ENCODE measurements around the gene PIP4K2A.

Gene PIP4K2A

DNA sequence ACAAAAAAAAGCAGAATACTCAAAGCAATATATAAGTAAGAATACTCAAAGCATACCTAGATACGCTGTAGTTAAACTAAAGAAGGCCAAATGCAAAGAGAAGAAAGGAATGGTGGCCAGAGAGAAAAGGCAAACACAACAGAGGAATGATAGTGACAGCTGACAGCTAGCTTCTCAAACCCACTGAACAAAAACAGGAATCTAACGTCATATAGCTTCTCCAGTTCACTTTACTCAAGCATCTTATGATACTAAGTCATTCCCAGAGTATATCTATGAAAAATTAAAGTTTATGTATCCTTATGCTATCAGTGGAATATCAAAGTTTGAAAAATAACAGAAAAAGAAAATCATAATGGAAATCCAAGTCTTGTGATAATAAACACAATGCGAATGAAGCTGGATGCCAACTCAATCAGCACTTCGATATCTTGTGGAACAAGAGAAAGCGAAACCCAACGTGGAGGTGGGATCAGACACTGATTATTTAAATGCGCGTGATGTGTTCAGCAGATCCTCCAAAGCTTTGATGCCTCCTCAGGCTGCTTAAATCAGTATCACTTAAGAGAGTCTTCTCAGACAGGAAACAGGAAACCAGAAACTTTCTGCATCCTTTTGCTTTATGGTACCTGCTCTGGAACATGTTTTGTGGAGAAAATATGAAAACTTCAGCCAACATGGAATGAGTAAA, 102.8 kb downstream of the PIP4K2A start:
- H2BK15ac ChIP-seq (ENCODE audit: low read length), result no peak overlapping the region
- H3K4ac ChIP-seq (ENCODE audit: low read length), result no peak overlapping the region
- H2AK5ac ChIP-seq (ENCODE audit: low read depth, low read length), result no peak overlapping the region
- H3K79me1 ChIP-seq (ENCODE audit: low read depth, low read length), result no peaks in the 10 kb centered on the region
- no peak overlapping the region for H2AFZ ChIP-seq (ENCODE audit: low read length)
- H3K23ac ChIP-seq (ENCODE audit: low read depth, low read length, poor library complexity), result no peak overlapping the region
- H2BK12ac ChIP-seq (ENCODE audit: low read length), result no peak overlapping the region
- H3K18ac ChIP-seq (ENCODE audit: low read length), result no peak overlapping the region
- H2BK120ac ChIP-seq (ENCODE audit: low read depth, low read length), result no peak overlapping the region
- H4K91ac ChIP-seq (ENCODE audit: low read depth, low read length, poor library complexity), result no peak overlapping the region
- H3K4me3 ChIP-seq (ENCODE audit: low read length in 2 of 2), result no peak overlapping the region
- no peak overlapping the region for H2BK5ac ChIP-seq (ENCODE audit: low read length)
- H3K27ac ChIP-seq (replicated peaks; ENCODE audit: low read length), result no peak overlapping the region
- H3K9ac ChIP-seq (ENCODE audit: low read depth, low read length, poor library complexity), result no peak overlapping the region
- no peaks in the 10 kb centered on the region for H3K27me3 ChIP-seq (ENCODE audit: control insufficient read depth in 3 of 3, insufficient read depth in 3 of 3, low read depth in 1 of 3, low read length in 3 of 3)
- H4K8ac ChIP-seq (ENCODE audit: low read depth, low read length), result no peak overlapping the region
- H3K4me2 ChIP-seq (ENCODE audit: insufficient read depth, low read length, poor library complexity, severe bottlenecking), result no peak overlapping the region
- no CpG with 5 or more reads among the region's 8 CpGs for WGBS, 2 donors (ENCODE audit: extremely low coverage in 2 of 2, insufficient read length in 2 of 2, insufficient replicate concordance in 1 of 2)
- peaks cover 0 to 19% of the 10 kb centered on the region in 2 donors for H3K36me3 ChIP-seq (replicated peaks in 1 of 2; ENCODE audit: control insufficient read depth in 2 of 2, insufficient read depth in 2 of 2, low read length in 2 of 2)
- H3K14ac ChIP-seq (ENCODE audit: low read length), result no peak overlapping the region
- H3K9me3 ChIP-seq (replicated peaks in 1 of 2; ENCODE audit: control insufficient read depth in 2 of 2, insufficient read depth in 1 of 2, low read depth in 1 of 2, low read length in 2 of 2), result peaks cover 2 to 8% of the 10 kb centered on the region in 2 donors
- DNase-seq (ENCODE audit: low spot score), result no peak
- H3K4me1 ChIP-seq (ENCODE audit: control insufficient read depth in 2 of 2, insufficient read depth in 1 of 2, low read depth in 1 of 2, low read length in 2 of 2), result peaks cover 2 to 11% of the 10 kb centered on the region in 2 donors

GRCh38 chr10:22610610-22611009, 103.8 kb downstream of the PIP4K2A start:
- H3K79me1 ChIP-seq (ENCODE audit: low read depth, low read length), result no peaks in the 10 kb centered on the region
- peaks cover 2 to 8% of the 10 kb centered on the region in 2 donors for H3K9me3 ChIP-seq (replicated peaks in 1 of 2; ENCODE audit: control insufficient read depth in 2 of 2, insufficient read depth in 1 of 2, low read depth in 1 of 2, low read length in 2 of 2)
- no peak overlapping the region for H2AFZ ChIP-seq (ENCODE audit: low read length)
- DNase-seq (ENCODE audit: low spot score), result no peak
- H3K27me3 ChIP-seq (ENCODE audit: control insufficient read depth in 3 of 3, insufficient read depth in 3 of 3, low read depth in 1 of 3, low read length in 3 of 3), result no peaks in the 10 kb centered on the region
- peaks cover 0 to 19% of the 10 kb centered on the region in 2 donors for H3K36me3 ChIP-seq (replicated peaks in 1 of 2; ENCODE audit: control insufficient read depth in 2 of 2, insufficient read depth in 2 of 2, low read length in 2 of 2)
- H3K27ac ChIP-seq (replicated peaks; ENCODE audit: low read length), result no peak overlapping the region
- H3K4me1 ChIP-seq (ENCODE audit: control insufficient read depth in 2 of 2, insufficient read depth in 1 of 2, low read depth in 1 of 2, low read length in 2 of 2), result peaks cover 0 to 9% of the 10 kb centered on the region in 2 donors
- no peak overlapping the region for H2BK15ac ChIP-seq (ENCODE audit: low read length)
- no peak overlapping the region for H3K18ac ChIP-seq (ENCODE audit: low read length)
- H4K8ac ChIP-seq (ENCODE audit: low read depth, low read length), result no peak overlapping the region
- H2AK5ac ChIP-seq (ENCODE audit: low read depth, low read length), result no peak overlapping the region
- H2BK12ac ChIP-seq (ENCODE audit: low read length), result no peak overlapping the region
- H4K91ac ChIP-seq (ENCODE audit: low read depth, low read length, poor library complexity), result no peak overlapping the region
- H2BK5ac ChIP-seq (ENCODE audit: low read length), result no peak overlapping the region
- H3K23ac ChIP-seq (ENCODE audit: low read depth, low read length, poor library complexity), result no peak overlapping the region
- H2BK120ac ChIP-seq (ENCODE audit: low read depth, low read length), result no peak overlapping the region
- no CpG with 5 or more reads among the region's 5 CpGs for WGBS, 2 donors (ENCODE audit: extremely low coverage in 2 of 2, insufficient read length in 2 of 2, insufficient replicate concordance in 1 of 2)
- H3K4me3 ChIP-seq (ENCODE audit: low read length in 2 of 2), result no peak overlapping the region
- H3K14ac ChIP-seq (ENCODE audit: low read length), result no peak overlapping the region
- H3K4me2 ChIP-seq (ENCODE audit: insufficient read depth, low read length, poor library complexity, severe bottlenecking), result no peak overlapping the region
- no peak overlapping the region for H3K4ac ChIP-seq (ENCODE audit: low read length)
- no peak overlapping the region for H3K9ac ChIP-seq (ENCODE audit: low read depth, low read length, poor library complexity)

- Histone ChIP-seq H3K4me3 (ENCODE audit: low read length in 2 of 2) (peak overlapping the region in 1 of 2 donors; percentile 58), H2AFZ (ENCODE audit: low read length) (no peak overlapping the region), H3K18ac (ENCODE audit: low read length) (no peak overlapping the region), H3K9me3 (replicated peaks in 1 of 2; ENCODE audit: control insufficient read depth in 2 of 2, insufficient read depth in 1 of 2, low read depth in 1 of 2, low read length in 2 of 2) (peaks cover 2 to 8% of the 10 kb centered on the region in 2 donors), H3K27ac (replicated peaks; ENCODE audit: low read length) (no peak overlapping the region), H3K4me2 (ENCODE audit: insufficient read depth, low read length, poor library complexity, severe bottlenecking) (no peak overlapping the region), H2BK5ac (ENCODE audit: low read length) (no peak overlapping the region), H3K4ac (ENCODE audit: low read length) (no peak overlapping the region), H3K79me1 (ENCODE audit: low read depth, low read length) (no peaks in the 10 kb centered on the region), H2AK5ac (ENCODE audit: low read depth, low read length) (no peak overlapping the region), H3K14ac (ENCODE audit: low read length) (no peak overlapping the region), H2BK120ac (ENCODE audit: low read depth, low read length) (no peak overlapping the region), H4K8ac (ENCODE audit: low read depth, low read length) (no peak overlapping the region), H3K23ac (ENCODE audit: low read depth, low read length, poor library complexity) (no peak overlapping the region), H3K27me3 (ENCODE audit: control insufficient read depth in 3 of 3, insufficient read depth in 3 of 3, low read depth in 1 of 3, low read length in 3 of 3) (no peaks in the 10 kb centered on the region), H3K36me3 (replicated peaks in 1 of 2; ENCODE audit: control insufficient read depth in 2 of 2, insufficient read depth in 2 of 2, low read length in 2 of 2) (peaks cover 0 to 19% of the 10 kb centered on the region in 2 donors), H3K4me1 (ENCODE audit: control insufficient read depth in 2 of 2, insufficient read depth in 1 of 2, low read depth in 1 of 2, low read length in 2 of 2) (peaks cover 0 to 9% of the 10 kb centered on the region in 2 donors), H2BK12ac (ENCODE audit: low read length) (no peak overlapping the region), H3K9ac (ENCODE audit: low read depth, low read length, poor library complexity) (no peak overlapping the region), H2BK15ac (ENCODE audit: low read length) (no peak overlapping the region), H4K91ac (ENCODE audit: low read depth, low read length, poor library complexity) (no peak overlapping the region)
- DNase-seq (ENCODE audit: low spot score), result no peak
- no CpG with 5 or more reads among the region's 6 CpGs for WGBS, 2 donors (ENCODE audit: extremely low coverage in 2 of 2, insufficient read length in 2 of 2, insufficient replicate concordance in 1 of 2)
Measured at GRCh38 chr10:22609719-22610465, 104.5 kb downstream of the PIP4K2A start.

GRCh38 chr10:22609251-22609650, 105.1 kb downstream of the PIP4K2A start:
- no peak overlapping the region for H2BK12ac ChIP-seq (ENCODE audit: low read length)
- H4K91ac ChIP-seq (ENCODE audit: low read depth, low read length, poor library complexity), result no peak overlapping the region
- no peak overlapping the region for H3K18ac ChIP-seq (ENCODE audit: low read length)
- no peak overlapping the region for H3K9ac ChIP-seq (ENCODE audit: low read depth, low read length, poor library complexity)
- peaks cover 0 to 16% of the 10 kb centered on the region in 2 donors for H3K4me1 ChIP-seq (ENCODE audit: control insufficient read depth in 2 of 2, insufficient read depth in 1 of 2, low read depth in 1 of 2, low read length in 2 of 2)
- H3K14ac ChIP-seq (ENCODE audit: low read length), result no peak overlapping the region
- H2BK15ac ChIP-seq (ENCODE audit: low read length), result no peak overlapping the region
- no peak overlapping the region for H2BK5ac ChIP-seq (ENCODE audit: low read length)
- no peak overlapping the region for H2BK120ac ChIP-seq (ENCODE audit: low read depth, low read length)
- H3K9me3 ChIP-seq (replicated peaks in 1 of 2; ENCODE audit: control insufficient read depth in 2 of 2, insufficient read depth in 1 of 2, low read depth in 1 of 2, low read length in 2 of 2), result peaks cover 2 to 8% of the 10 kb centered on the region in 2 donors
- no peaks in the 10 kb centered on the region for H3K79me1 ChIP-seq (ENCODE audit: low read depth, low read length)
- H3K23ac ChIP-seq (ENCODE audit: low read depth, low read length, poor library complexity), result no peak overlapping the region
- H3K27ac ChIP-seq (replicated peaks; ENCODE audit: low read length), result no peak overlapping the region
- H3K4ac ChIP-seq (ENCODE audit: low read length), result no peak overlapping the region
- no peak overlapping the region for H4K8ac ChIP-seq (ENCODE audit: low read depth, low read length)
- H2AFZ ChIP-seq (ENCODE audit: low read length), result no peak overlapping the region
- H2AK5ac ChIP-seq (ENCODE audit: low read depth, low read length), result no peak overlapping the region
- no peak overlapping the region for H3K4me2 ChIP-seq (ENCODE audit: insufficient read depth, low read length, poor library complexity, severe bottlenecking)
- H3K4me3 ChIP-seq (ENCODE audit: low read length in 2 of 2), result no peak overlapping the region
- DNase-seq (ENCODE audit: low spot score), result no peak
- no peaks in the 10 kb centered on the region for H3K27me3 ChIP-seq (ENCODE audit: control insufficient read depth in 3 of 3, insufficient read depth in 3 of 3, low read depth in 1 of 3, low read length in 3 of 3)
- peaks cover 0 to 19% of the 10 kb centered on the region in 2 donors for H3K36me3 ChIP-seq (replicated peaks in 1 of 2; ENCODE audit: control insufficient read depth in 2 of 2, insufficient read depth in 2 of 2, low read length in 2 of 2)
- WGBS, 2 donors (ENCODE audit: extremely low coverage in 2 of 2, insufficient read length in 2 of 2, insufficient replicate concordance in 1 of 2), result no CpG with 5 or more reads among the region's 2 CpGs
